Measurements from ENCODE around the gene NR3C1.

NR3C1 gene

DNA sequence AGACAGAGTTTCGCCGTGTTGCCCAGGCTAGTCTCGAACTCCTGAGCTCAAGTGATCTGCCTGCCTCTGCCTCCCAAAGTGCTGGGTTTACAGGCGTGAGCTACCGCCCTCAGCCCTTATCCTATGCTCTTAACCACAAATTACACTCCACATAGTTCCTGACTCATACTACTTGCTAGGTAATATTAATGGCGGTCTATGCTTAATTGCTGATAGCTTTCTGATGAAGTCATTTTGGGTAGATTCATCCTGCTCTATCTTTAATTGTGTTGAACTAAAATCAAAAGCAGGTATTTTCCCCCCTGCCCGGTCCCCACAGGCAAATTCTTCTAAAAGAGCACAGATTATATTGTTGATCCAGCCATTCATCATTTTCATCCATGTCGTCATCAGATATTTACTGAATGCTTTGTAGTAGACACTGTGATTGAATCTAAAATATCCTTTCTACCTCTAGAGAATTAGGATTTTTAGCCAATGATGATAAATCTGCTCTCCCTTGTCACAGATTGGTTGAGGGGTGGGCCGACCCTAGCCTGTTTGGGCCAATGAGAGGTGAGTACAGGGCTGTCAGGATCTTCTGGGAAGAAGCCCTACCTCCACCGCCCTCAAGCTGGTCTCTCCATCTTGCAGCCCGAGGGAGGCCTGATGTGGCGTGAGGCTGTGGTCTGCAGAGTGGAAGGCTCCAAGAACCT lies 144.8 kb downstream of the NR3C1 start:
- no peak for DNase-seq (ENCODE audit: low read depth)
- no peak overlapping the region for H3K4me3 ChIP-seq (ENCODE audit: low read depth, low read length)
- TF ChIP-seq, protein P1, sequence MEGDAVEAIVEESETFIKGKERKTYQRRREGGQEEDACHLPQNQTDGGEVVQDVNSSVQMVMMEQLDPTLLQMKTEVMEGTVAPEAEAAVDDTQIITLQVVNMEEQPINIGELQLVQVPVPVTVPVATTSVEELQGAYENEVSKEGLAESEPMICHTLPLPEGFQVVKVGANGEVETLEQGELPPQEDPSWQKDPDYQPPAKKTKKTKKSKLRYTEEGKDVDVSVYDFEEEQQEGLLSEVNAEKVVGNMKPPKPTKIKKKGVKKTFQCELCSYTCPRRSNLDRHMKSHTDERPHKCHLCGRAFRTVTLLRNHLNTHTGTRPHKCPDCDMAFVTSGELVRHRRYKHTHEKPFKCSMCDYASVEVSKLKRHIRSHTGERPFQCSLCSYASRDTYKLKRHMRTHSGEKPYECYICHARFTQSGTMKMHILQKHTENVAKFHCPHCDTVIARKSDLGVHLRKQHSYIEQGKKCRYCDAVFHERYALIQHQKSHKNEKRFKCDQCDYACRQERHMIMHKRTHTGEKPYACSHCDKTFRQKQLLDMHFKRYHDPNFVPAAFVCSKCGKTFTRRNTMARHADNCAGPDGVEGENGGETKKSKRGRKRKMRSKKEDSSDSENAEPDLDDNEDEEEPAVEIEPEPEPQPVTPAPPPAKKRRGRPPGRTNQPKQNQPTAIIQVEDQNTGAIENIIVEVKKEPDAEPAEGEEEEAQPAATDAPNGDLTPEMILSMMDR (IDR thresholded peaks at IDR 0.05; ENCODE audit: insufficient read depth, low read depth, low read length, missing control alignments) = no peak

DNA sequence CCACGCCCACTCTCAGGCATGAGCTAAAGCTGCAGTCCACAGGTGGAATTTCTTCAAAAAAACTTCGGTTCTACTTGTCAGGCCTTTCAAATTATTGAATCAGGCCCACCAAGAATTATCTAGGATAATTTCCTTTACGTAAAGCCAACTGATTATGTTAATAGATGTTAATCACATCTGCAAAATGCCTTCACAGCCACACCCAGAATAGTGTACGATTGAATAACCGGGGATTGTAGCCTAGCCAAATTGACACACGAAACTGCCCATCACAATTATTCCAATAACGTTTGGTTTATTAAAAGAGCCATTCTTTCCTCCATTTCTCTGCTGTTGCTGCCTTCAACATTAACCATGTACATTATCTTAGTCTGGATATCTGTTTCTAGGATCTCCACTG lies 148.7 kb downstream of the NR3C1 start:
- TF ChIP-seq, protein P1 (IDR thresholded peaks at IDR 0.05; ENCODE audit: insufficient read depth, low read depth, low read length, missing control alignments) = no peak
- no peak for DNase-seq (ENCODE audit: low read depth)

GRCh38 chr5:143251946-143252345 lies 151.5 kb downstream of the NR3C1 start:
- peak; percentile 35 for DNase-seq (ENCODE audit: low read depth)
- TF ChIP-seq, protein P1 (IDR thresholded peaks at IDR 0.05; ENCODE audit: insufficient read depth, low read depth, low read length, missing control alignments) = no peak
- H3K4me3 ChIP-seq (ENCODE audit: low read depth, low read length) = no peak overlapping the region

More for the DNA sequence above, 148.7 kb downstream of the NR3C1 start:
- no peak overlapping the region for H3K4me3 ChIP-seq (ENCODE audit: low read depth, low read length)

DNA sequence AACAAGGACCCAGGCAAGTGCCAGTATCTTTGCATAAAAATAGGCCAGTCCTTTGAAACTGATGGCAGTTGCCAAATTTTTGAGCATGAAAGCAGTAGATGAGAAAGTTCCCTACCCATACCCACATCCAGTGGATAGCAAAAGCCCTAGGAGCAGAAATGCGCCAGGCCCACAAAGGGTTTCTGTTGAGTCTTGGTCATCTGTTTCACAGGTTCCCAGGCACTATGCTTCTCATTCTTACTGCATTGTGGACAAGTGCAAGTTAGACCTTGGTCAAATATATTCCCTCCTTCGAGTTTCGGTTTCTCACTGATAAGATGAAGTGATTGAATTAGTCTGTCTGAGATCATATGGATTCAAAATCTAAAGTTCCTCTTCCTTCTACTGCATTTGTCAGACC lies 152.3 kb downstream of the NR3C1 start:
- TF ChIP-seq, protein P1 (IDR thresholded peaks at IDR 0.05; ENCODE audit: insufficient read depth, low read depth, low read length, missing control alignments) = no peak
- H3K4me3 ChIP-seq (ENCODE audit: low read depth, low read length) = no peak overlapping the region
- peak; percentile 78 for DNase-seq (ENCODE audit: low read depth)

GRCh38 chr5:143249851-143250250 lies 153.6 kb downstream of the NR3C1 start:
- DNase-seq (ENCODE audit: low read depth) = no peak
- TF ChIP-seq, protein P1 (IDR thresholded peaks at IDR 0.05; ENCODE audit: insufficient read depth, low read depth, low read length, missing control alignments) = no peak
- no peak overlapping the region for H3K4me3 ChIP-seq (ENCODE audit: low read depth, low read length)

DNA sequence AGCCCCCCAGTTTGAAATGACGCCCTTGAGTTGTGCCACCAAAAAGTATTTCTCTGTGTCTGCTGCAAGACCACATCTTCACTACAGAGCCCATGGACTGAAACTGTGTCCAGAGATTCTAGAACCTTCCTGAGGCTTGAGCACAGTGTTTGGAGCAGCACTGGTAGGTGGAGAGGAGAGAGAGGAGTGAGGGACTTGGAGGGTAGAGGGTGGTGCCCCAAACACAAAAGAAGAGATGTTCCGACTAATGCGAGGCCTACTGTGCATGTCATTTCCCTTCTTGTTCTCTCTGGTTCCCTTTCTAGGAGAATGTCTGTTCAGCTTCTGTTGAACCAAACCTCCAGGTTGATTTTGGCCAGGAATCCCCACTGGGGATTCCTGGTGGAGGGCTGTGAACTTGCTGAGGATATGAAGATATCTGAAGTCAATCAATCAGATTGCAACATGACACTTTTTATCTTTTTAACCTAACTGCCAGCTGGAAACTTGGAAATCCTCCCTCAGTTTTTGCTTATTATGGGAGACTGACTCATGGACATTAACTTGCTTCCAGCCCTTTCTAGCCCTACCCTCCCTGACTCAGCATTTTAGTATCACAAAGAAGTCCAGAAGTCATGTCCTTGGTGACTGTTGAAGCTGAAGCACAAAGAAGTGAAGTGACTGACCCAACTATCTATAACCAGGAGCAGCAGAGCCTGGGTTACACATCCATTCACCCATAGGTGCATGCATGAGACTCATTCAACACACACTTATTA lies 154.5 kb downstream of the NR3C1 start:
- TF ChIP-seq, protein P1 (IDR thresholded peaks at IDR 0.05; ENCODE audit: insufficient read depth, low read depth, low read length, missing control alignments) = no peak
- DNase-seq (ENCODE audit: low read depth) = no peak
- H3K4me3 ChIP-seq (ENCODE audit: low read depth, low read length) = no peak overlapping the region
